DOHH2 (cell line): ENCODE measurements around the gene ANK3.

Experiments
- H3F3A ChIP-seq: fragments of 200-600 bp; sonication (generic), shearing (Covaris generic); 2 replicates; pipeline ENCODE4 v1.6.0; 2016; ENCODE audit warnings: antibody characterized with exemption, mild to moderate bottlenecking; ENCODE audit not compliant: control insufficient read depth, insufficient read depth
- H3K27ac ChIP-seq: fragments of 200-600 bp; sonication (generic); 2 replicates; pipeline ENCODE4 v1.5.1; 2014; ENCODE audit warnings: low read depth, mild to moderate bottlenecking, low read length, moderate library complexity
- H3K27me3 ChIP-seq: fragments of 200-600 bp; sonication (generic); 2 replicates; pipeline ENCODE4 v1.6.1; 2014; ENCODE audit warnings: mild to moderate bottlenecking, low read length, mixed read lengths; ENCODE audit not compliant: control insufficient read depth
- H3K36me3 ChIP-seq: fragments of 200-600 bp; sonication (generic); 2 replicates; pipeline ENCODE4 v1.6.1; 2014; ENCODE audit warnings: mild to moderate bottlenecking, low read length, moderate library complexity, mixed read lengths; ENCODE audit not compliant: control insufficient read depth
- H3K4me1 ChIP-seq: fragments of 200-600 bp; sonication (generic); 2 replicates; pipeline ENCODE4 v1.6.1; 2014; ENCODE audit warnings: mild to moderate bottlenecking, low read length, mixed read lengths; ENCODE audit not compliant: control insufficient read depth
- H3K4me2 ChIP-seq: fragments of 200-600 bp; sonication (generic); 2 replicates; pipeline ENCODE4 v1.6.0; 2014; ENCODE audit warnings: mild to moderate bottlenecking, low read length, moderate library complexity
- H3K4me3 ChIP-seq: fragments of 200-600 bp; sonication (generic); 2 replicates; pipeline ENCODE4 v1.5.1; 2014; ENCODE audit warnings: mild to moderate bottlenecking, low read length, mixed read lengths
- H3K79me2 ChIP-seq: fragments of 200-600 bp; sonication (generic); 2 replicates; pipeline ENCODE4 v1.6.1; 2014; ENCODE audit warnings: mild to moderate bottlenecking, low read length, mixed read lengths; ENCODE audit not compliant: control insufficient read depth
- H3K9me2 ChIP-seq: fragments of 200-600 bp; sonication (generic); replicated peaks from 2 replicates; pipeline ENCODE4 v1.6.1; 2014; ENCODE audit warnings: mild to moderate bottlenecking, low read length, mixed read lengths; ENCODE audit not compliant: control insufficient read depth
- H3K9me3 ChIP-seq: fragments of 200-600 bp; sonication (generic); 2 replicates; pipeline ENCODE4 v1.6.1; 2014; ENCODE audit warnings: antibody characterized with exemption, low read length, mixed read lengths; ENCODE audit not compliant: control insufficient read depth, insufficient read depth
- H4K20me1 ChIP-seq: fragments of 200-600 bp; sonication (generic); 2 replicates; pipeline ENCODE4 v1.6.0; 2014; ENCODE audit warnings: low read depth, mild to moderate bottlenecking, antibody characterized with exemption, low read length, moderate library complexity; ENCODE audit not compliant: control insufficient read depth, insufficient read depth
- EZH2phosphoT487 ChIP-seq: fragments of 200-600 bp; sonication (generic); IDR thresholded peaks from 2 replicates; pipeline ENCODE4 v1.6.1; 2017; ENCODE audit warnings: borderline replicate concordance, mild to moderate bottlenecking, antibody characterized with exemption, low read length, moderate library complexity, mixed read lengths
- TF ChIP-seq, protein P1 (sequence below): fragments of 200-600 bp; sonication (generic); IDR thresholded peaks from one replicate; pipeline ENCODE4 v1.5.1; 2014; ENCODE audit warnings: antibody characterized with exemption, mild to moderate bottlenecking, low read depth, low read length; ENCODE audit not compliant: poor library complexity, severe bottlenecking

The ANK3 gene

DNA sequence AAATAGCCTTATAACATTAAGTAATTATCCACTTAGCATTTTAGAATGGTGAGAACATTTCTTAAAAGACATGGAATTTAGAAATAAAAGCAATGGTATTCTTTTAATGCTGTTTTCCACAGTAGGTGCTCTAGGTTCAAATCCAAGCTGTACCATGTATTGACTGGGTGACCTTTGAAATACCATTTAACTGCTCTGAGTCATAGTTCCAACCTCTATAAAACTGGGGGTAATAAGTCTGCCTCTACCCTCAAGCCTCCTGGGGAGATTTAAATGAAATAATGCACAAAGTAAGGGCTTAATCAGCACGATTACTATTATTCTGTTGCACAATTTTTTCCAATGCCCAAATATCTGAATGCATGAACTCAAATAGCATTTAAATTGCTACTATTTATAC is 246.9 kb downstream of the ANK3 start:
- Histone ChIP-seq H3K9me3 (no peaks in the 10 kb centered on the region), H3K4me1 (no peaks in the 10 kb centered on the region), H3K36me3 (peaks cover 78% of the 10 kb centered on the region), H3K9me2 (no peaks in the 10 kb centered on the region), H3K4me2 (no peak overlapping the region), H3K79me2 (no peaks in the 10 kb centered on the region), H3K27ac (no peak overlapping the region), H3K27me3 (no peaks in the 10 kb centered on the region), H4K20me1 (no peaks in the 10 kb centered on the region), H3F3A (peaks cover 10% of the 10 kb centered on the region; the same call in 1 of the 2 replicates), H3K4me3 (no peak overlapping the region)
- TF ChIP-seq EZH2phosphoT487 = no peak
- TF ChIP-seq, protein P1, sequence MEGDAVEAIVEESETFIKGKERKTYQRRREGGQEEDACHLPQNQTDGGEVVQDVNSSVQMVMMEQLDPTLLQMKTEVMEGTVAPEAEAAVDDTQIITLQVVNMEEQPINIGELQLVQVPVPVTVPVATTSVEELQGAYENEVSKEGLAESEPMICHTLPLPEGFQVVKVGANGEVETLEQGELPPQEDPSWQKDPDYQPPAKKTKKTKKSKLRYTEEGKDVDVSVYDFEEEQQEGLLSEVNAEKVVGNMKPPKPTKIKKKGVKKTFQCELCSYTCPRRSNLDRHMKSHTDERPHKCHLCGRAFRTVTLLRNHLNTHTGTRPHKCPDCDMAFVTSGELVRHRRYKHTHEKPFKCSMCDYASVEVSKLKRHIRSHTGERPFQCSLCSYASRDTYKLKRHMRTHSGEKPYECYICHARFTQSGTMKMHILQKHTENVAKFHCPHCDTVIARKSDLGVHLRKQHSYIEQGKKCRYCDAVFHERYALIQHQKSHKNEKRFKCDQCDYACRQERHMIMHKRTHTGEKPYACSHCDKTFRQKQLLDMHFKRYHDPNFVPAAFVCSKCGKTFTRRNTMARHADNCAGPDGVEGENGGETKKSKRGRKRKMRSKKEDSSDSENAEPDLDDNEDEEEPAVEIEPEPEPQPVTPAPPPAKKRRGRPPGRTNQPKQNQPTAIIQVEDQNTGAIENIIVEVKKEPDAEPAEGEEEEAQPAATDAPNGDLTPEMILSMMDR = no peak

DNA sequence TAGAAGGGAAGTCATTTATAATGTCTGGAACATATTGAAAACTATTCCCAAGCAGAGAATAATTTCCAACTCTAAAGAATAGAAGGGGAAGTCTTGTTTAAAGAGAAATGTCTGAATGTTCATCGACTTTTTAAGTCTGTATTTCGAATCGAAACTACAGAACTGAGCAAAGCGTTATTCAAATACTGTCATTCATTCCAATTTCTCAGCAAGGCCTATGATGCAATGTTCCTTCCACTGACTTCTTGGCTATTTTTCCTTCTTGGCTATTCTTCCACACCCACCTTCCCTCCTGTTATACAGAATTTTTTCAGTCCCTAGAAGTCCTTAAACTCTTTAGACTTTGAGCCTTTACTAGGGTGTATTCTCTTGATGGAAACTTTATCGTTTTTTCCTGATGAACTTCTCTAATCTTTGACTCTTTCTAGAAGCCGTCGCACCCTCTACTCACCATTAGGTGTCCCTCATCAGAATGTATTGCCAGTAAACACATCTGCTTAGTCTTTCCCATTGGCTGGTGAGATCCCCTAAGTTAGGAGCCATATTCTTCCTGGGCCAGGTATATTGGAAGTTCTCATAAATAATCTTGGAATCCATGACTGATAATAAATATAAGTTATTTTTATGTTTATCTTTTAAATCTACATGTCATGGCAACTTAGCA is 247.6 kb downstream of the ANK3 start:
- TF ChIP-seq, protein P1 = no peak
- no peak for TF ChIP-seq EZH2phosphoT487
- Histone ChIP-seq H3K4me2 (no peak overlapping the region), H3K9me3 (no peaks in the 10 kb centered on the region)

DNA sequence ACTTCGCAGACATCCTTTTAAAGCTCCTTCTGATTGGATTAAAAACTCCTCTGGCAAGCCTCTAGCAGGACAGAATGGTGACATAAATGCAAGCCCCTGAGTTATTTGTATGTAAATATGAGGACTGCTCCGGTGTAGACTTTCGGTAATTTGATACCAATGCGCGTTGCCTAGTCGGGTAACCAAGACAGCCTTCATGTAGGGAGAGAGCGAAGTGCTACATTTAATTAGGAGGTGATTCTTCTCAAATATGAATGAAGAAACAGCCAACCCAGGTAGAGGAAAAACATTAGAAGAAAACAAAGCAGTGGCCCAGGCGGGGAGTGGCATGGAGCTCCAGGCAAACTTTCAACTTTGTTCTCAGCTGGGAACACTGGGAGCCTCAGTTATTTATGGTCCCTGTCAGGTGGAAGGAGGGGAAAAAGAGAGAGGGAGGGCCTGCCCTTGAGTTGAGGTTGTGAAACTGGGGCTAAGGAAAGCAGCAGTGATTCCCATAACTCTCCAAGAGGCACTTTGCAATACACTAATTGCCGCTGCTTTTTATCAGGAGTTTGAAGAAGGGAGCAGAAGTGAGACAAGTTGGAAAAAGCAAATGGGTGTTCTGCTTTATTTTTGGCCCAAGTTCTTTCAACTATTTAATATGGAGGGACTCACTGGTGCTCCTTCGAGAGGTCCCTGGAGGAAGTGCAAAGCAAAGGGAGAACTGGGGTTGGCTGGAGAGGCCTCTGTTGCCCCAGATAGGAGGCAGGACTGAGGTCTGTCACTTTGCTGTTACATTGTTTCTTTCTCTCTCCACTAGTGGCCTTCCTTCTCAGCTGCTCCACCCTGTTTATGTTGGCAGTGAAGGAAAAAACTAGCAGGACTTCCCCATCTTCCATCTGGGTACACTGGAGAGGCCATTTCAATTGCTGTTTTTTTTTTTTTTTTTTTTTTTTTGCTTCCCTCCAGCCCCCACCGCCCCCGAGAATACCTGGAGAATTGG is 248.7 kb downstream of the ANK3 start:
- Histone ChIP-seq H3K9me3 (no peaks in the 10 kb centered on the region), H3K9me2 (no peaks in the 10 kb centered on the region), H3K4me3 (no peak overlapping the region), H3K79me2 (no peaks in the 10 kb centered on the region), H3K27ac (no peak overlapping the region), H3K36me3 (peaks cover 72% of the 10 kb centered on the region), H4K20me1 (no peaks in the 10 kb centered on the region), H3F3A (peaks cover 10% of the 10 kb centered on the region; the same call in 1 of the 2 replicates), H3K4me1 (peaks cover 2% of the 10 kb centered on the region), H3K27me3 (no peaks in the 10 kb centered on the region), H3K4me2 (no peak overlapping the region)
- TF ChIP-seq EZH2phosphoT487 = no peak
- TF ChIP-seq, protein P1 = no peak

More for the DNA sequence above, 247.6 kb downstream of the ANK3 start:
- Histone ChIP-seq H4K20me1 (no peaks in the 10 kb centered on the region), H3F3A (peaks cover 10% of the 10 kb centered on the region; the same call in 1 of the 2 replicates), H3K9me2 (no peaks in the 10 kb centered on the region), H3K79me2 (no peaks in the 10 kb centered on the region), H3K4me1 (no peaks in the 10 kb centered on the region), H3K27me3 (no peaks in the 10 kb centered on the region), H3K4me3 (no peak overlapping the region), H3K36me3 (peaks cover 77% of the 10 kb centered on the region), H3K27ac (no peak overlapping the region)
